ENCODE results near the gene ZSWIM3. TPM values are rescaled to one million over a fixed set of nuclear protein-coding genes. Genes with fewer than 3 reads are reported as not detected.

ZSWIM3 gene
- total RNA-seq = 4.5 and 4.8 TPM in 2 replicates
- long read RNA-seq, transcript ZSWIM3-201 (2 exons, 2,773 nt) = major isoform, 33 of 36 reads
- long read RNA-seq, partial matches to known transcripts = 0 of 36 reads
- long read RNA-seq, other reads (novel, unspliced or antisense) = 3 of 36 reads

- no peaks in the 10 kb centered on the region for H3K27me3 Mint-ChIP-seq (ENCODE audit: low read depth)
- no peaks in the 10 kb centered on the region for H3K9me3 Mint-ChIP-seq
- peak within 1 kb of the TSS; percentile 91 for H3K4me3 Mint-ChIP-seq
- no peak for TF ChIP-seq CTCF (conservative IDR thresholded peaks at IDR 0.05)
- H3K27ac Mint-ChIP-seq (ENCODE audit: unreplicated experiment) = peak within 1 kb of the TSS; percentile 70
- H3K4me1 Mint-ChIP-seq = peaks cover 25% of the 10 kb centered on the region
- peak; percentile 97 for DNase-seq (ENCODE audit: low read depth, low spot score)
- H3K36me3 Mint-ChIP-seq (ENCODE audit: low read depth) = no peaks in the 10 kb centered on the region
These were observed at the start of gene ZSWIM3, which contains the start of gene ACOT8 for GRCh38 chr20:45857114-45857881. ZSWIM3 (plus strand) TSS chr20:45857614; CDS start chr20:45857826, 212 bp downstream. ACOT8 (minus strand) TSS chr20:45857392; CDS start chr20:45857315, 77 bp downstream.

GRCh38 chr20:45810191-45810970 is 47.0 kb upstream of the ZSWIM3 start:
- peak overlapping the region; percentile 15 for H3K4me3 Mint-ChIP-seq
- peaks cover 30% of the 10 kb centered on the region for H3K36me3 Mint-ChIP-seq (ENCODE audit: low read depth)
- no peak overlapping the region for H3K27ac Mint-ChIP-seq (ENCODE audit: unreplicated experiment)
- peaks cover 4% of the 10 kb centered on the region for H3K9me3 Mint-ChIP-seq
- no peaks in the 10 kb centered on the region for H3K27me3 Mint-ChIP-seq (ENCODE audit: low read depth)
- TF ChIP-seq CTCF (conservative IDR thresholded peaks at IDR 0.05) = no peak
- no peak for DNase-seq (ENCODE audit: low read depth, low spot score)
- peaks cover 21% of the 10 kb centered on the region for H3K4me1 Mint-ChIP-seq

GRCh38 chr20:45812157-45813005 is 45.0 kb upstream of the ZSWIM3 start, which contains the start of gene UBE2C:
UBE2C (plus strand) TSS chr20:45812644; CDS start chr20:45812696, 52 bp downstream.
- Mint-ChIP-seq H3K4me3 (peak within 1 kb of the TSS; percentile 97), H3K27me3 (ENCODE audit: low read depth) (no peaks in the 10 kb centered on the region), H3K36me3 (ENCODE audit: low read depth) (peaks cover 31% of the 10 kb centered on the region), H3K27ac (ENCODE audit: unreplicated experiment) (peak within 1 kb of the TSS; percentile 98), H3K9me3 (peaks cover 4% of the 10 kb centered on the region), H3K4me1 (peaks cover 32% of the 10 kb centered on the region)
- no peak for TF ChIP-seq CTCF (conservative IDR thresholded peaks at IDR 0.05)
- DNase-seq (ENCODE audit: low read depth, low spot score) = peak; percentile 93

GRCh38 chr20:45813006-45813340 is 44.4 kb upstream of the ZSWIM3 start:
- Mint-ChIP-seq H3K36me3 (ENCODE audit: low read depth) (peaks cover 32% of the 10 kb centered on the region), H3K27ac (ENCODE audit: unreplicated experiment) (peak overlapping the region; percentile 95), H3K4me3 (peak overlapping the region; percentile 97), H3K27me3 (ENCODE audit: low read depth) (no peaks in the 10 kb centered on the region), H3K4me1 (peaks cover 32% of the 10 kb centered on the region), H3K9me3 (peaks cover 4% of the 10 kb centered on the region)
- no peak for DNase-seq (ENCODE audit: low read depth, low spot score)
- TF ChIP-seq CTCF (conservative IDR thresholded peaks at IDR 0.05) = no peak

GRCh38 chr20:45813489-45813888 is 43.9 kb upstream of the ZSWIM3 start:
- no peak for DNase-seq (ENCODE audit: low read depth, low spot score)
- Mint-ChIP-seq H3K4me1 (peaks cover 32% of the 10 kb centered on the region), H3K9me3 (peaks cover 4% of the 10 kb centered on the region), H3K27ac (ENCODE audit: unreplicated experiment) (peak overlapping the region; percentile 96), H3K27me3 (ENCODE audit: low read depth) (no peaks in the 10 kb centered on the region), H3K36me3 (ENCODE audit: low read depth) (peaks cover 31% of the 10 kb centered on the region), H3K4me3 (peak overlapping the region; percentile 97)
- no peak for TF ChIP-seq CTCF (conservative IDR thresholded peaks at IDR 0.05)
